ENCODE results near the gene CPPED1. TPM values are rescaled to one million over a fixed set of nuclear protein-coding genes. Genes with fewer than 3 reads are reported as not detected.

CPPED1 gene
- total and polyA plus RNA-seq, 8 donors = 1.8 to 7.9 (median 3.6) TPM

DNA sequence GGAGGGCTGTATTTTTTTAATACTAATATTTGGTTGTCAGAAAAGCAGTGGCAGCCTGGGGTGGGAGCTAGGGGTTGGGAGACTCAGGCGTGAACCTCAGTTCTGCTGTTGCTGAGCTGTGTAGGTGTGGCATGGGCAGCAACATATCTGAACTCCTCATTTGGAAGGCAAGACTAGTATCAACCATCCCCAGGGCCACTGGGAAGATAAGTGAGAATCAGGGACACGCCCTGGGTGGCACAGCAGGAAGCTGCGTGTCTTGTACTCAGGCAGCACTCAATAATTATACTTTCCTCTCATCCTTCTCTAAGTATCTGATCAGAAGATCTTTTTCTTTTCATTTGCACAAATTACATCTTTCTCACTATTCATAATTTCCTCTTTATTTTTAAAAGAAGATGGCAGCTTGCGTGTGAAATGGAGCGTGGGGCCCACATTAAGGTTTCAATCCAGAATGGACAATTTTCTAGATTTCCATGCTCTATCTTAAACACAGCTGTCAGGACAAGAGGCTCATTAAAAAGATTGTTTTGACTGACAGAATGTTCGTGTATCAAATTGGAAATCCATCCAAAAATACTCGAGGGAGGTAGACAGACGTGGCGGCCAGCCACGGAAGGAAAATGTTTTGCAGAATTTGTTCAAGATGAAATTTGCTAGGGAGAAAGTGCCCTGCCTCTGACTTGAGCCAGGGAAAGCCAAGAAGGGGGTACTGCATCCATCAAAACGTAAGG lies 121.1 kb downstream of the CPPED1 start:
- FAIRE-seq (no peak), DNase-seq (no peak), ATAC-seq (no peak)
- H3K9me3 ChIP-seq = no peaks in the 10 kb centered on the region
- TF ChIP-seq, protein P1, sequence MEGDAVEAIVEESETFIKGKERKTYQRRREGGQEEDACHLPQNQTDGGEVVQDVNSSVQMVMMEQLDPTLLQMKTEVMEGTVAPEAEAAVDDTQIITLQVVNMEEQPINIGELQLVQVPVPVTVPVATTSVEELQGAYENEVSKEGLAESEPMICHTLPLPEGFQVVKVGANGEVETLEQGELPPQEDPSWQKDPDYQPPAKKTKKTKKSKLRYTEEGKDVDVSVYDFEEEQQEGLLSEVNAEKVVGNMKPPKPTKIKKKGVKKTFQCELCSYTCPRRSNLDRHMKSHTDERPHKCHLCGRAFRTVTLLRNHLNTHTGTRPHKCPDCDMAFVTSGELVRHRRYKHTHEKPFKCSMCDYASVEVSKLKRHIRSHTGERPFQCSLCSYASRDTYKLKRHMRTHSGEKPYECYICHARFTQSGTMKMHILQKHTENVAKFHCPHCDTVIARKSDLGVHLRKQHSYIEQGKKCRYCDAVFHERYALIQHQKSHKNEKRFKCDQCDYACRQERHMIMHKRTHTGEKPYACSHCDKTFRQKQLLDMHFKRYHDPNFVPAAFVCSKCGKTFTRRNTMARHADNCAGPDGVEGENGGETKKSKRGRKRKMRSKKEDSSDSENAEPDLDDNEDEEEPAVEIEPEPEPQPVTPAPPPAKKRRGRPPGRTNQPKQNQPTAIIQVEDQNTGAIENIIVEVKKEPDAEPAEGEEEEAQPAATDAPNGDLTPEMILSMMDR (IDR thresholded peaks at IDR 0.05) = no peak
- 86 to 92% methylated on average over 11 of the region's 11 CpGs for WGBS, 2 donors
- no peaks in the 10 kb centered on the region for H3K4me1 ChIP-seq
- intact Hi-C loops (cut with DNase I) = no loop called here
- no peak overlapping the region for H3K4me3 ChIP-seq
- no peaks in the 10 kb centered on the region for H3K27me3 ChIP-seq
- no peak overlapping the region for H3K27ac ChIP-seq
- H3K36me3 ChIP-seq = no peaks in the 10 kb centered on the region

DNA sequence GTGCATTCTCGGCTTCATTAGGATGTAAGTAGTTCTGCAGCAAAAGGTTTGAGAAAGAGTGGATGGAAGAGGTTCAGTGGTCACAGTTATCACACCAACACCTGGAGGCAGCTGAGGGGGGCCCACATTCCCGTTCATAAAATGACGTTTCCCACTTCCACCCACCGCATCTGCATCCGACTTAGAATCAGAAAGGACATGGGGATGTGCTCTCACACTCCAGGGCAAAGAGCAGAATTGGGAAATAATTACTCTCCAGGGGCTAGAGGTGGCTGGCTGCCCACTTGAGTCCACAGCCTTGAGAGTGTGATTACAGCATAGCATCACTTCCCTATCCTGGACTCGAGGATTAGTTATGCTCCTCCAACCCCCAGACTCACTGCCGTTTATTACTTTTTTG lies 122.0 kb downstream of the CPPED1 start:
- no peak for FAIRE-seq

DNA sequence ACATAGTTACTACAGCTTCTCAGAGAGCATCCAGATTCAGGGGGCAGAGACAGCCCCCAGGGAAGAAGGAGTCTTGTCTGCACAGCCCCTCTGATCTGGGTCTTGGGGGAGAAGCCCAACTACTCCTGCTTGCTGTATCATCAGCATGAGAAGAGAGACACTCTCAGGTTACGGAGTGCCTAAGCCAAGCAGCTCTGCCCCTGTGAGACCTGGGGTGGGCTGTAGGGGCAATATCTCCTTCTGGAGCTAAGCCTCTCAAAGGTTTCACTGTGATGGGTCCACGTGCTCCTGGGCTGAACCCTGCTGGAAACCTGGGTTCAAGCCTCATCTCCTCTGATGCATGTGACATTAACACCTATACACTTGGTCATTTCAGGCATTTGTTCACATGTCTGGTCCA lies 123.2 kb downstream of the CPPED1 start:
- H3K27me3 ChIP-seq = no peaks in the 10 kb centered on the region
- intact Hi-C loops (cut with DNase I) = no loop called here
- H3K36me3 ChIP-seq = no peaks in the 10 kb centered on the region
- DNase-seq = no peak
- no peak overlapping the region for H3K27ac ChIP-seq
- 72 to 91% methylated on average over 2 of the region's 2 CpGs for WGBS, 2 donors
- no peak overlapping the region for H3K4me3 ChIP-seq
- H3K9me3 ChIP-seq = no peaks in the 10 kb centered on the region
- TF ChIP-seq, protein P1 (IDR thresholded peaks at IDR 0.05) = no peak
- no peak for ATAC-seq
- FAIRE-seq = no peak
- H3K4me1 ChIP-seq = no peaks in the 10 kb centered on the region

More for the DNA sequence above, 122.0 kb downstream of the CPPED1 start:
- no peak for DNase-seq
- TF ChIP-seq, protein P1 (IDR thresholded peaks at IDR 0.05) = no peak
- no peak for ATAC-seq
- Histone ChIP-seq H3K27me3 (no peaks in the 10 kb centered on the region), H3K9me3 (no peaks in the 10 kb centered on the region), H3K4me3 (no peak overlapping the region), H3K27ac (no peak overlapping the region), H3K36me3 (no peaks in the 10 kb centered on the region), H3K4me1 (no peaks in the 10 kb centered on the region)
- WGBS, 2 donors = 68 to 88% methylated on average over 7 of the region's 7 CpGs
- intact Hi-C loops (cut with DNase I) = no loop called here

- FAIRE-seq (no peak), ATAC-seq (no peak), DNase-seq (no peak)
- 71 to 79% methylated on average over 3 of the region's 3 CpGs for WGBS, 2 donors
- Histone ChIP-seq H3K4me3 (no peak overlapping the region), H3K27ac (no peak overlapping the region), H3K9me3 (no peaks in the 10 kb centered on the region), H3K4me1 (no peaks in the 10 kb centered on the region), H3K36me3 (no peaks in the 10 kb centered on the region), H3K27me3 (no peaks in the 10 kb centered on the region)
- TF ChIP-seq, protein P1 (IDR thresholded peaks at IDR 0.05) = no peak
- intact Hi-C loops (cut with DNase I) = no loop called here
Observed at GRCh38 chr16:12679660-12680272, 123.9 kb downstream of the CPPED1 start.

GRCh38 chr16:12678983-12679382 lies 124.7 kb downstream of the CPPED1 start:
- Histone ChIP-seq H3K27me3 (no peaks in the 10 kb centered on the region), H3K4me1 (no peaks in the 10 kb centered on the region), H3K36me3 (no peaks in the 10 kb centered on the region), H3K9me3 (no peaks in the 10 kb centered on the region), H3K4me3 (no peak overlapping the region), H3K27ac (no peak overlapping the region)
- 62 to 65% methylated on average over 3 of the region's 3 CpGs for WGBS, 2 donors
- FAIRE-seq = no peak
- intact Hi-C loops (cut with DNase I) = no loop called here
- no peak for ATAC-seq
- no peak for DNase-seq
- TF ChIP-seq, protein P1 (IDR thresholded peaks at IDR 0.05) = no peak
